A549 (cell line): ENCODE data around the gene BPIFB2. TPM values are rescaled to one million over a fixed set of nuclear protein-coding genes. Genes with fewer than 3 reads are reported as not detected.

Experiments used
- ATAC-seq, 2 experiments: fragments of 200-7000 bp in 1 of 2; fragments of >200 bp in 1 of 2; cut with Nextera tagmentation in 1 of 2; cut with Tn5 transposase in 1 of 2; 3 replicates each; pipeline versions ENCODE4 v1.8.0 to v1.9.1; 2018 to 2020; ENCODE audit warnings: mild to moderate bottlenecking in 1 of 2, moderate library complexity in 1 of 2
- CTCF ChIA-PET: fragments of 300-600 bp; sonication (Branson Sonifier 250); formaldehyde crosslinking; extraction: SDS; loops from one replicate; lab custom pipeline; 2021; ENCODE audit warnings: antibody characterized with exemption, inconsistent platforms; lab: Yijun Ruan, JAX
- POLR2A ChIA-PET: fragments of 350-600 bp; formaldehyde crosslinking; extraction: SDS; loops from one replicate; lab custom pipeline; 2021; ENCODE audit warnings: antibody characterized with exemption, inconsistent platforms; lab: Yijun Ruan, JAX
- DNase-seq, 2 experiments: peaks; one replicate each; pipeline versions ENCODE4 v3.0.0 to v3.0.0-alpha.2; 2011 to 2016; ENCODE audit warnings: low read depth in 1 of 2, low spot score in 1 of 2
- FAIRE-seq: peaks from 2 replicates; lab custom pipeline; 2011; peaks lifted over from hg19 to GRCh38; lab: Jason Lieb, UNC
- H3K27ac ChIP-seq, 2 experiments: fragments of >200 bp; sonication (Bioruptor Twin); formaldehyde crosslinking; 3 replicates each; pipeline ENCODE4 v1.5.1; 2016 to 2017
- H3K4me1 ChIP-seq: fragments of >200 bp; sonication (Bioruptor Twin); formaldehyde crosslinking; 3 replicates; pipeline ENCODE4 v1.6.1; 2016
- H3K4me2 ChIP-seq: fragments of >200 bp; sonication (Bioruptor Twin); formaldehyde crosslinking; 3 replicates; pipeline ENCODE4 v1.6.1; 2016
- H3K4me3 ChIP-seq: fragments of >200 bp; sonication (Bioruptor Twin); formaldehyde crosslinking; 3 replicates; pipeline ENCODE4 v1.5.1; 2016
- H3K9me3 ChIP-seq: fragments of >200 bp; sonication (Bioruptor Twin); formaldehyde crosslinking; 3 replicates; pipeline ENCODE4 v1.6.1; 2016
- CBX2 ChIP-seq: fragments of 200-600 bp; sonication (generic); IDR thresholded peaks from 2 replicates; pipeline ENCODE4 v1.6.1; 2016; ENCODE audit warnings: low read depth, mild to moderate bottlenecking, borderline replicate concordance
- CBX8 ChIP-seq: fragments of 200-600 bp; sonication (generic); IDR thresholded peaks from 2 replicates; pipeline ENCODE4 v1.6.1; 2016
- CHD2 ChIP-seq: fragments of 150-350 bp; IDR thresholded peaks from 2 replicates; pipeline ENCODE4 v1.6.1; 2014; ENCODE audit warnings: low read length; ENCODE audit not compliant: partially characterized antibody
- EHF ChIP-seq: fragments of 250-450 bp; sonication (Bioruptor Pico); IDR thresholded peaks from 2 replicates; pipeline ENCODE4 v1.5.0; 2020; ENCODE audit warnings: mild to moderate bottlenecking
- ELK1 ChIP-seq: fragments of 150-350 bp; IDR thresholded peaks from 2 replicates; pipeline ENCODE4 v1.6.1; 2014; ENCODE audit warnings: low read depth, mild to moderate bottlenecking, low read length
- EP300 ChIP-seq, 2 experiments: fragments of >200 bp; sonication (Bioruptor Twin); formaldehyde crosslinking; IDR thresholded peaks; 2 replicates in 1 of 2; 3 replicates in 1 of 2; pipeline ENCODE4 v1.6.1; 2016 to 2017
- ESRRA ChIP-seq: fragments of 150-350 bp; IDR thresholded peaks from 2 replicates; pipeline ENCODE4 v1.6.1; 2014; ENCODE audit warnings: mild to moderate bottlenecking, low read length, borderline replicate concordance
- FOSB ChIP-seq: fragments of 250-450 bp; sonication (Bioruptor Pico); IDR thresholded peaks from 2 replicates; pipeline ENCODE4 v1.5.0; 2020; ENCODE audit warnings: mild to moderate bottlenecking, moderate library complexity
- GATA3 ChIP-seq: IDR thresholded peaks from 2 replicates; pipeline ENCODE4 v1.6.1; 2012; ENCODE audit warnings: borderline replicate concordance
- HES2 ChIP-seq: fragments of >200 bp; sonication (Bioruptor Twin); formaldehyde crosslinking; IDR thresholded peaks from 2 replicates; pipeline ENCODE4 v1.6.1; 2016
- HMGXB4 ChIP-seq: fragments of 250-450 bp; sonication (Bioruptor Pico); IDR thresholded peaks from 2 replicates; pipeline ENCODE4 v1.5.0; 2021; ENCODE audit warnings: mild to moderate bottlenecking, moderate library complexity, borderline replicate concordance
- JUN ChIP-seq, 2 experiments: fragments of >200 bp; sonication (Bioruptor Twin); formaldehyde crosslinking; IDR thresholded peaks; 2 replicates in 1 of 2; 3 replicates in 1 of 2; pipeline ENCODE4 v1.6.1; 2016 to 2017
- KDM5A ChIP-seq: fragments of 200-600 bp; sonication (generic); IDR thresholded peaks from 2 replicates; pipeline ENCODE4 v1.6.1; 2016; ENCODE audit warnings: antibody characterized with exemption, mild to moderate bottlenecking
- MAZ ChIP-seq: fragments of 150-350 bp; IDR thresholded peaks from 2 replicates; pipeline ENCODE4 v1.6.1; 2014; ENCODE audit warnings: antibody characterized with exemption, low read depth, low read length, borderline replicate concordance
- MYC ChIP-seq: IDR thresholded peaks from 2 replicates; pipeline ENCODE4 v1.6.1; 2012; ENCODE audit warnings: mild to moderate bottlenecking, inconsistent platforms, low read length, improper control_type of control experiment, borderline replicate concordance
- RAD21 ChIP-seq, 2 experiments: fragments of >200 bp in 1 of 2; sonication (Bioruptor Twin) in 1 of 2; formaldehyde crosslinking in 1 of 2; IDR thresholded peaks in 1 of 2; conservative IDR thresholded peaks in 1 of 2; 2 replicates in 1 of 2; 3 replicates in 1 of 2; pipeline ENCODE4 v1.6.1; 2012 to 2018; ENCODE audit warnings: inconsistent platforms in 1 of 2
- SREBF2 ChIP-seq: fragments of 450-650 bp; IDR thresholded peaks from 2 replicates; pipeline ENCODE4 v1.6.1; 2014; ENCODE audit warnings: mild to moderate bottlenecking, moderate library complexity
- USF2 ChIP-seq: fragments of 450-650 bp; IDR thresholded peaks from 2 replicates; pipeline ENCODE4 v1.6.1; 2014; ENCODE audit warnings: antibody characterized with exemption
- ZFP36 ChIP-seq: fragments of 450-650 bp; IDR thresholded peaks from 2 replicates; pipeline ENCODE4 v1.6.1; 2014; ENCODE audit warnings: borderline replicate concordance; ENCODE audit not compliant: partially characterized antibody
- ZSCAN20 ChIP-seq: fragments of 250-450 bp; sonication (Bioruptor Pico); IDR thresholded peaks from 2 replicates; pipeline ENCODE4 v1.8.0; 2022; ENCODE audit warnings: mild to moderate bottlenecking, moderate library complexity
- WGBS: methylation state at CpG from one replicate; pipeline ENCODE4 v1.1.6; 2017; ENCODE audit errors: missing lambda C conversion rate; 5-methylcytosine and 5-hydroxymethylcytosine counted together
- polyA plus RNA-seq, 4 experiments: library from polyadenylated mRNA; depleted of rRNA in 3 of 4; stranded (reverse); fragments of >200 nt; fragmentation: RNase III in 1 of 4; extraction: RNeasy Plus Mini Kit Qiagen cat#74134 plus additional on column Dnase treatment in 1 of 4; gene quantifications; 2 replicates in 3 of 4; 3 replicates in 1 of 4; pipeline ENCODE4 v1.2.3, GENCODE V29; 2011 to 2017

BPIFB2 gene
- polyA plus RNA-seq, 2 of the 4 experiments (the other 2 are of a cell fraction): not detected

- CTCF ChIA-PET: interaction anchor here (1.4 kb wide), 1 partner anchor 19 kb away, joined by 5 read pairs; no protein-coding TSS in a partner anchor
- WGBS: 51% methylated on average over 8 of the region's 8 CpGs
Measured at GRCh38 chr20:32965115-32965514, 42.4 kb upstream of the BPIFB2 start.

GRCh38 chr20:32965581-32966373, 41.7 kb upstream of the BPIFB2 start:
- H3K4me3 ChIP-seq: no peak overlapping the region
- ATAC-seq (no peak), DNase-seq (no peak), FAIRE-seq (no peak)
- TF ChIP-seq MAZ (no peak), CBX8 (no peak), HES2 (no peak), MYC (no peak), CBX2 (no peak), RAD21 (conservative IDR thresholded peaks at IDR 0.05 in 1 of 2, IDR thresholded peaks at IDR 0.05 in 1 of 2) (no peak), USF2 (no peak), HMGXB4 (CRISPR knock-in tag) (no peak), ZSCAN20 (CRISPR knock-in tag) (no peak), ELK1 (no peak), CHD2 (no peak), GATA3 (no peak), FOSB (CRISPR knock-in tag) (no peak), JUN (IDR thresholded peaks at IDR 0.05) (no peak), EP300 (IDR thresholded peaks at IDR 0.05) (no peak), EHF (no peak)
- no peaks in the 10 kb centered on the region for H3K4me1 ChIP-seq
- ChIA-PET POLR2A (no interaction called here), CTCF (interaction anchor here (0.6 to 1.4 kb wide), 2 partner anchors 20 to 48 kb away, joined by 3 to 5 read pairs; no protein-coding TSS in a partner anchor)
- WGBS: 65% methylated on average over 12 of the region's 12 CpGs
- H3K4me2 ChIP-seq: no peak overlapping the region
- H3K27ac ChIP-seq: no peak overlapping the region
- H3K9me3 ChIP-seq: no peaks in the 10 kb centered on the region

More at GRCh38 chr20:32965115-32965514, 42.4 kb upstream of the BPIFB2 start:
- TF ChIP-seq MAZ: no peak
- no peak for TF ChIP-seq SREBF2
- TF ChIP-seq KDM5A: no peak
- no peak for TF ChIP-seq ESRRA
- no peak overlapping the region for H3K27ac ChIP-seq
- no peak overlapping the region for H3K4me2 ChIP-seq
- no peak overlapping the region for H3K4me3 ChIP-seq
- POLR2A ChIA-PET: no interaction called here
- no peaks in the 10 kb centered on the region for H3K9me3 ChIP-seq
- no peaks in the 10 kb centered on the region for H3K4me1 ChIP-seq
- no peak for FAIRE-seq
- no peak for DNase-seq
- no peak for ATAC-seq

- Histone ChIP-seq H3K4me3 (no peak overlapping the region), H3K4me2 (no peak overlapping the region), H3K9me3 (no peaks in the 10 kb centered on the region), H3K4me1 (no peaks in the 10 kb centered on the region), H3K27ac (no peak overlapping the region)
- 47% methylated on average over 3 of the region's 4 CpGs for WGBS
- ChIA-PET CTCF (interaction anchor here (0.6 to 1.4 kb wide), 3 partner anchors 20 to 48 kb away, joined by 3 to 5 read pairs (median 3); no protein-coding TSS in a partner anchor), POLR2A (no interaction called here)
- TF ChIP-seq ZFP36 (no peak), RAD21 (conservative IDR thresholded peaks at IDR 0.05 in 1 of 2, IDR thresholded peaks at IDR 0.05 in 1 of 2) (no peak), USF2 (no peak), SREBF2 (no peak)
- ATAC-seq: no peak
- no peak for DNase-seq
- FAIRE-seq: no peak
Measured at GRCh38 chr20:32966382-32966781, 41.1 kb upstream of the BPIFB2 start.
